GM23338 (cell line): ENCODE measurements around the gene PIK3C2B. TPM values are rescaled to one million over a fixed set of nuclear protein-coding genes. Genes with fewer than 3 reads are reported as not detected.

ENCODE experiments used
- ATAC-seq: fragments of 200-7000 bp; cut with Tn5 transposase; 3 replicates; pipeline ENCODE4 v1.9.1; 2020
- DNase-seq: peaks from one replicate; pipeline ENCODE4 v3.0.0-alpha.2; 2015; ENCODE audit warnings: low spot score
- H2AFZ ChIP-seq: fragments of 200-600 bp; sonication (generic); 2 replicates; pipeline ENCODE4 v1.8.0; 2016; ENCODE audit warnings: antibody characterized with exemption, mild to moderate bottlenecking, moderate library complexity
- H3F3A ChIP-seq: fragments of 200-600 bp; sonication (generic); replicated peaks from 2 replicates; pipeline ENCODE4 v1.8.0; 2017; ENCODE audit warnings: antibody characterized with exemption, mixed run types, low read depth
- H3K27ac ChIP-seq: fragments of 200-600 bp; sonication (generic); 2 replicates; pipeline ENCODE4 v1.6.1; 2016; ENCODE audit warnings: low read depth
- H3K27me3 ChIP-seq: fragments of 200-600 bp; sonication (generic); 2 replicates; pipeline ENCODE4 v1.8.0; 2016; ENCODE audit warnings: mild to moderate bottlenecking, mixed run types, moderate library complexity; ENCODE audit not compliant: insufficient read depth
- H3K36me3 ChIP-seq: fragments of 200-600 bp; sonication (generic); 2 replicates; pipeline ENCODE4 v1.8.0; 2016; ENCODE audit warnings: mild to moderate bottlenecking; ENCODE audit not compliant: insufficient read depth
- H3K4me1 ChIP-seq: fragments of 200-600 bp; sonication (generic); 2 replicates; pipeline ENCODE4 v1.8.0; 2016; ENCODE audit warnings: mild to moderate bottlenecking, moderate library complexity; ENCODE audit not compliant: insufficient read depth
- H3K4me2 ChIP-seq: fragments of 200-600 bp; sonication (generic); 2 replicates; pipeline ENCODE4 v1.7.1; 2017; ENCODE audit warnings: mixed run types
- H3K4me3 ChIP-seq: fragments of 200-600 bp; sonication (generic); 2 replicates; pipeline ENCODE4 v1.6.1; 2016; ENCODE audit warnings: mixed run types
- H3K79me2 ChIP-seq: fragments of 200-600 bp; sonication (generic); replicated peaks from 2 replicates; pipeline ENCODE4 v1.8.0; 2017; ENCODE audit warnings: mild to moderate bottlenecking; ENCODE audit not compliant: insufficient read depth
- H3K9me2 ChIP-seq: fragments of 200-600 bp; sonication (generic); 2 replicates; pipeline ENCODE4 v1.8.0; 2017; ENCODE audit not compliant: insufficient read depth
- H4K20me1 ChIP-seq: fragments of 200-600 bp; sonication (generic); replicated peaks from 2 replicates; pipeline ENCODE4 v1.8.0; 2017; ENCODE audit warnings: mild to moderate bottlenecking; ENCODE audit not compliant: insufficient read depth
- H3K27ac Mint-ChIP-seq: 2 replicates; pipeline ENCODE4 v1.8.0; 2020; ENCODE audit warnings: inconsistent platforms, mild to moderate bottlenecking, moderate library complexity, mixed read lengths
- H3K27me3 Mint-ChIP-seq: 3 replicates; pipeline ENCODE4 v1.8.0; 2022; ENCODE audit warnings: low read depth, mild to moderate bottlenecking, moderate library complexity, mixed read lengths, inconsistent platforms; ENCODE audit not compliant: insufficient read depth, poor library complexity
- H3K36me3 Mint-ChIP-seq: 3 replicates; pipeline ENCODE4 v1.8.0; 2021; ENCODE audit warnings: low read depth, mild to moderate bottlenecking, inconsistent platforms, moderate library complexity, mixed read lengths
- H3K4me1 Mint-ChIP-seq: 3 replicates; pipeline ENCODE4 v1.8.0; 2020; ENCODE audit warnings: mild to moderate bottlenecking, inconsistent platforms, mixed read lengths
- H3K4me3 Mint-ChIP-seq: 3 replicates; pipeline ENCODE4 v1.8.0; 2021; ENCODE audit warnings: moderate library complexity, mild to moderate bottlenecking, inconsistent platforms, mixed read lengths
- H3K9me3 Mint-ChIP-seq: 3 replicates; pipeline ENCODE4 v1.8.0; 2020; ENCODE audit warnings: moderate library complexity, mild to moderate bottlenecking, inconsistent platforms, mixed read lengths
- CREB1 ChIP-seq: fragments of 250-450 bp; sonication (Bioruptor Pico); IDR thresholded peaks from 2 replicates; pipeline ENCODE4 v1.5.0; 2020; ENCODE audit warnings: low read depth, mild to moderate bottlenecking, moderate library complexity
- ETS1 ChIP-seq: IDR thresholded peaks from 2 replicates; pipeline ENCODE4 v1.6.1; 2016; ENCODE audit warnings: antibody characterized with exemption
- EZH2 ChIP-seq: fragments of 200-600 bp; sonication (generic); IDR thresholded peaks from one replicate; pipeline ENCODE4 v1.8.0; 2017; ENCODE audit warnings: antibody characterized with exemption, mild to moderate bottlenecking, low read depth; ENCODE audit not compliant: unreplicated experiment
- EZH2phosphoT487 ChIP-seq: fragments of 200-600 bp; sonication (generic); IDR thresholded peaks from one replicate; pipeline ENCODE4 v1.8.1; 2018; ENCODE audit warnings: antibody characterized with exemption; ENCODE audit not compliant: unreplicated experiment
- JUNB ChIP-seq: IDR thresholded peaks from one replicate; pipeline ENCODE4 v1.6.1; 2016; ENCODE audit warnings: antibody characterized with exemption; ENCODE audit not compliant: unreplicated experiment
- NANOG ChIP-seq: IDR thresholded peaks from 2 replicates; pipeline ENCODE4 v1.6.1; 2016; ENCODE audit warnings: antibody characterized with exemption, borderline replicate concordance
- POLR2AphosphoS5 ChIP-seq: IDR thresholded peaks from 2 replicates; pipeline ENCODE4 v1.6.1; 2016; ENCODE audit warnings: antibody characterized with exemption, low read depth
- STAT1 ChIP-seq: IDR thresholded peaks from one replicate; pipeline ENCODE4 v1.6.1; 2016; ENCODE audit warnings: antibody characterized with exemption; ENCODE audit not compliant: unreplicated experiment
- ZNF114 ChIP-seq: fragments of 250-450 bp; sonication (Bioruptor Pico); IDR thresholded peaks from 2 replicates; pipeline ENCODE4 v1.5.0; 2020; ENCODE audit warnings: mild to moderate bottlenecking, moderate library complexity
- ZNF331 ChIP-seq: fragments of 250-450 bp; sonication (Bioruptor Pico); IDR thresholded peaks from 2 replicates; pipeline ENCODE4 v1.5.0; 2020; ENCODE audit warnings: low read depth, mild to moderate bottlenecking, moderate library complexity
- polyA plus RNA-seq: library from polyadenylated mRNA; unstranded; fragments of >200 nt; fragmentation: Nextera tagmentation; extraction: Ambion mirVana; gene quantifications from 2 replicates; pipeline ENCODE4 v1.2.1, GENCODE V29; 2016
- total RNA-seq: library from RNA; depleted of rRNA; stranded (reverse); fragments of >200 nt; shearing (Covaris generic); gene quantifications from 2 replicates; pipeline ENCODE4 v1.2.3, GENCODE V29; 2014
- TF ChIP-seq, protein P1 (sequence below), 2 experiments: fragments of 200-600 bp in 1 of 2; sonication (generic) in 1 of 2; conservative IDR thresholded peaks; 2 replicates each; pipeline versions ENCODE4 v1.5.1 to v1.6.1; 2016 to 2017; ENCODE audit warnings: antibody characterized with exemption in 2 of 2, low read depth in 2 of 2, mild to moderate bottlenecking in 2 of 2, moderate library complexity in 1 of 2
- TF ChIP-seq, protein P2 (sequence below): fragments of 250-450 bp; sonication (Bioruptor Pico); IDR thresholded peaks from 2 replicates; pipeline ENCODE4 v1.5.0; 2020; ENCODE audit warnings: mild to moderate bottlenecking, moderate library complexity
- TF ChIP-seq, protein P3 (sequence below): IDR thresholded peaks from one replicate; pipeline ENCODE4 v1.6.1; 2018; ENCODE audit warnings: antibody characterized with exemption; ENCODE audit not compliant: unreplicated experiment

PIK3C2B gene
- total and polyA plus RNA-seq, 2 experiments from 2014 or later: 4.8 to 19.0 TPM

GRCh38 chr1:204463125-204464060 is 31.2 kb downstream of the PIK3C2B start:
- Histone ChIP-seq H3K27me3 (no peaks in the 10 kb centered on the region), H4K20me1 (no peaks in the 10 kb centered on the region), H3K36me3 (0 out of 2 replicates have a peak, but pooled peaks cover 9% of the 10 kb centered on the region), H3K4me2 (no peak overlapping the region), H3K4me3 (no peak overlapping the region), H3K27ac (no peak overlapping the region), H3F3A (no peaks in the 10 kb centered on the region), H3K4me1 (no peaks in the 10 kb centered on the region), H3K9me2 (no peaks in the 10 kb centered on the region), H3K79me2 (no peaks in the 10 kb centered on the region), H2AFZ (no peak overlapping the region)
- Mint-ChIP-seq H3K9me3 (no peaks in the 10 kb centered on the region), H3K27ac (no peak overlapping the region), H3K4me1 (peaks cover 18% of the 10 kb centered on the region), H3K36me3 (peaks cover 43% of the 10 kb centered on the region), H3K4me3 (no peak overlapping the region), H3K27me3 (peaks cover 6% of the 10 kb centered on the region)
- TF ChIP-seq POLR2AphosphoS5: no peak
- no peak for TF ChIP-seq ZNF114 (CRISPR knock-in tag)
- TF ChIP-seq, protein P1, sequence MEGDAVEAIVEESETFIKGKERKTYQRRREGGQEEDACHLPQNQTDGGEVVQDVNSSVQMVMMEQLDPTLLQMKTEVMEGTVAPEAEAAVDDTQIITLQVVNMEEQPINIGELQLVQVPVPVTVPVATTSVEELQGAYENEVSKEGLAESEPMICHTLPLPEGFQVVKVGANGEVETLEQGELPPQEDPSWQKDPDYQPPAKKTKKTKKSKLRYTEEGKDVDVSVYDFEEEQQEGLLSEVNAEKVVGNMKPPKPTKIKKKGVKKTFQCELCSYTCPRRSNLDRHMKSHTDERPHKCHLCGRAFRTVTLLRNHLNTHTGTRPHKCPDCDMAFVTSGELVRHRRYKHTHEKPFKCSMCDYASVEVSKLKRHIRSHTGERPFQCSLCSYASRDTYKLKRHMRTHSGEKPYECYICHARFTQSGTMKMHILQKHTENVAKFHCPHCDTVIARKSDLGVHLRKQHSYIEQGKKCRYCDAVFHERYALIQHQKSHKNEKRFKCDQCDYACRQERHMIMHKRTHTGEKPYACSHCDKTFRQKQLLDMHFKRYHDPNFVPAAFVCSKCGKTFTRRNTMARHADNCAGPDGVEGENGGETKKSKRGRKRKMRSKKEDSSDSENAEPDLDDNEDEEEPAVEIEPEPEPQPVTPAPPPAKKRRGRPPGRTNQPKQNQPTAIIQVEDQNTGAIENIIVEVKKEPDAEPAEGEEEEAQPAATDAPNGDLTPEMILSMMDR (conservative IDR thresholded peaks at IDR 0.05; ENCODE audit: low read depth in 2 of 2): no peak
- no peak for TF ChIP-seq EZH2phosphoT487
- no peak for TF ChIP-seq CREB1 (CRISPR knock-in tag)
- no peak for TF ChIP-seq NANOG
- no peak for TF ChIP-seq EZH2
- TF ChIP-seq ETS1: no peak
- TF ChIP-seq, protein P2, sequence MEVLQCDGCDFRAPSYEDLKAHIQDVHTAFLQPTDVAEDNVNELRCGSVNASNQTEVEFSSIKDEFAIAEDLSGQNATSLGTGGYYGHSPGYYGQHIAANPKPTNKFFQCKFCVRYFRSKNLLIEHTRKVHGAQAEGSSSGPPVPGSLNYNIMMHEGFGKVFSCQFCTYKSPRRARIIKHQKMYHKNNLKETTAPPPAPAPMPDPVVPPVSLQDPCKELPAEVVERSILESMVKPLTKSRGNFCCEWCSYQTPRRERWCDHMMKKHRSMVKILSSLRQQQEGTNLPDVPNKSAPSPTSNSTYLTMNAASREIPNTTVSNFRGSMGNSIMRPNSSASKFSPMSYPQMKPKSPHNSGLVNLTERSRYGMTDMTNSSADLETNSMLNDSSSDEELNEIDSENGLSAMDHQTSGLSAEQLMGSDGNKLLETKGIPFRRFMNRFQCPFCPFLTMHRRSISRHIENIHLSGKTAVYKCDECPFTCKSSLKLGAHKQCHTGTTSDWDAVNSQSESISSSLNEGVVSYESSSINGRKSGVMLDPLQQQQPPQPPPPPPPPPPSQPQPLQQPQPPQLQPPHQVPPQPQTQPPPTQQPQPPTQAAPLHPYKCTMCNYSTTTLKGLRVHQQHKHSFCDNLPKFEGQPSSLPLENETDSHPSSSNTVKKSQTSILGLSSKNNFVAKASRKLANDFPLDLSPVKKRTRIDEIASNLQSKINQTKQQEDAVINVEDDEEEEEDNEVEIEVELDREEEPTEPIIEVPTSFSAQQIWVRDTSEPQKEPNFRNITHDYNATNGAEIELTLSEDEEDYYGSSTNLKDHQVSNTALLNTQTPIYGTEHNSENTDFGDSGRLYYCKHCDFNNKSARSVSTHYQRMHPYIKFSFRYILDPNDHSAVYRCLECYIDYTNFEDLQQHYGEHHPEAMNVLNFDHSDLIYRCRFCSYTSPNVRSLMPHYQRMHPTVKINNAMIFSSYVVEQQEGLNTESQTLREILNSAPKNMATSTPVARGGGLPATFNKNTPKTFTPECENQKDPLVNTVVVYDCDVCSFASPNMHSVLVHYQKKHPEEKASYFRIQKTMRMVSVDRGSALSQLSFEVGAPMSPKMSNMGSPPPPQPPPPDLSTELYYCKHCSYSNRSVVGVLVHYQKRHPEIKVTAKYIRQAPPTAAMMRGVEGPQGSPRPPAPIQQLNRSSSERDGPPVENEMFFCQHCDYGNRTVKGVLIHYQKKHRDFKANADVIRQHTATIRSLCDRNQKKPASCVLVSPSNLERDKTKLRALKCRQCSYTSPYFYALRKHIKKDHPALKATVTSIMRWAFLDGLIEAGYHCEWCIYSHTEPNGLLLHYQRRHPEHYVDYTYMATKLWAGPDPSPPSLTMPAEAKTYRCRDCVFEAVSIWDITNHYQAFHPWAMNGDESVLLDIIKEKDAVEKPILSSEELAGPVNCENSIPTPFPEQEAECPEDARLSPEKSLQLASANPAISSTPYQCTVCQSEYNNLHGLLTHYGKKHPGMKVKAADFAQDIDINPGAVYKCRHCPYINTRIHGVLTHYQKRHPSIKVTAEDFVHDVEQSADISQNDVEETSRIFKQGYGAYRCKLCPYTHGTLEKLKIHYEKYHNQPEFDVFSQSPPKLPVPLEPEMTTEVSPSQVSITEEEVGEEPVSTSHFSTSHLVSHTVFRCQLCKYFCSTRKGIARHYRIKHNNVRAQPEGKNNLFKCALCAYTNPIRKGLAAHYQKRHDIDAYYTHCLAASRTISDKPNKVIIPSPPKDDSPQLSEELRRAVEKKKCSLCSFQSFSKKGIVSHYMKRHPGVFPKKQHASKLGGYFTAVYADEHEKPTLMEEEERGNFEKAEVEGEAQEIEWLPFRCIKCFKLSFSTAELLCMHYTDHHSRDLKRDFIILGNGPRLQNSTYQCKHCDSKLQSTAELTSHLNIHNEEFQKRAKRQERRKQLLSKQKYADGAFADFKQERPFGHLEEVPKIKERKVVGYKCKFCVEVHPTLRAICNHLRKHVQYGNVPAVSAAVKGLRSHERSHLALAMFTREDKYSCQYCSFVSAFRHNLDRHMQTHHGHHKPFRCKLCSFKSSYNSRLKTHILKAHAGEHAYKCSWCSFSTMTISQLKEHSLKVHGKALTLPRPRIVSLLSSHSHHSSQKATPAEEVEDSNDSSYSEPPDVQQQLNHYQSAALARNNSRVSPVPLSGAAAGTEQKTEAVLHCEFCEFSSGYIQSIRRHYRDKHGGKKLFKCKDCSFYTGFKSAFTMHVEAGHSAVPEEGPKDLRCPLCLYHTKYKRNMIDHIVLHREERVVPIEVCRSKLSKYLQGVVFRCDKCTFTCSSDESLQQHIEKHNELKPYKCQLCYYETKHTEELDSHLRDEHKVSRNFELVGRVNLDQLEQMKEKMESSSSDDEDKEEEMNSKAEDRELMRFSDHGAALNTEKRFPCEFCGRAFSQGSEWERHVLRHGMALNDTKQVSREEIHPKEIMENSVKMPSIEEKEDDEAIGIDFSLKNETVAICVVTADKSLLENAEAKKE (CRISPR knock-in tag): no peak
- TF ChIP-seq JUNB: no peak
- no peak for TF ChIP-seq ZNF331
- TF ChIP-seq STAT1: no peak
- TF ChIP-seq, protein P3, sequence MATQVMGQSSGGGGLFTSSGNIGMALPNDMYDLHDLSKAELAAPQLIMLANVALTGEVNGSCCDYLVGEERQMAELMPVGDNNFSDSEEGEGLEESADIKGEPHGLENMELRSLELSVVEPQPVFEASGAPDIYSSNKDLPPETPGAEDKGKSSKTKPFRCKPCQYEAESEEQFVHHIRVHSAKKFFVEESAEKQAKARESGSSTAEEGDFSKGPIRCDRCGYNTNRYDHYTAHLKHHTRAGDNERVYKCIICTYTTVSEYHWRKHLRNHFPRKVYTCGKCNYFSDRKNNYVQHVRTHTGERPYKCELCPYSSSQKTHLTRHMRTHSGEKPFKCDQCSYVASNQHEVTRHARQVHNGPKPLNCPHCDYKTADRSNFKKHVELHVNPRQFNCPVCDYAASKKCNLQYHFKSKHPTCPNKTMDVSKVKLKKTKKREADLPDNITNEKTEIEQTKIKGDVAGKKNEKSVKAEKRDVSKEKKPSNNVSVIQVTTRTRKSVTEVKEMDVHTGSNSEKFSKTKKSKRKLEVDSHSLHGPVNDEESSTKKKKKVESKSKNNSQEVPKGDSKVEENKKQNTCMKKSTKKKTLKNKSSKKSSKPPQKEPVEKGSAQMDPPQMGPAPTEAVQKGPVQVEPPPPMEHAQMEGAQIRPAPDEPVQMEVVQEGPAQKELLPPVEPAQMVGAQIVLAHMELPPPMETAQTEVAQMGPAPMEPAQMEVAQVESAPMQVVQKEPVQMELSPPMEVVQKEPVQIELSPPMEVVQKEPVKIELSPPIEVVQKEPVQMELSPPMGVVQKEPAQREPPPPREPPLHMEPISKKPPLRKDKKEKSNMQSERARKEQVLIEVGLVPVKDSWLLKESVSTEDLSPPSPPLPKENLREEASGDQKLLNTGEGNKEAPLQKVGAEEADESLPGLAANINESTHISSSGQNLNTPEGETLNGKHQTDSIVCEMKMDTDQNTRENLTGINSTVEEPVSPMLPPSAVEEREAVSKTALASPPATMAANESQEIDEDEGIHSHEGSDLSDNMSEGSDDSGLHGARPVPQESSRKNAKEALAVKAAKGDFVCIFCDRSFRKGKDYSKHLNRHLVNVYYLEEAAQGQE: no peak
- ATAC-seq (no peak), DNase-seq (no peak)
